ENCODE data around the gene NUP160. TPM values are rescaled to one million over a fixed set of nuclear protein-coding genes. Genes with fewer than 3 reads are reported as not detected.

NUP160 gene
- total RNA-seq, 1 experiment from 2014 or later = 89.9 TPM

DNA sequence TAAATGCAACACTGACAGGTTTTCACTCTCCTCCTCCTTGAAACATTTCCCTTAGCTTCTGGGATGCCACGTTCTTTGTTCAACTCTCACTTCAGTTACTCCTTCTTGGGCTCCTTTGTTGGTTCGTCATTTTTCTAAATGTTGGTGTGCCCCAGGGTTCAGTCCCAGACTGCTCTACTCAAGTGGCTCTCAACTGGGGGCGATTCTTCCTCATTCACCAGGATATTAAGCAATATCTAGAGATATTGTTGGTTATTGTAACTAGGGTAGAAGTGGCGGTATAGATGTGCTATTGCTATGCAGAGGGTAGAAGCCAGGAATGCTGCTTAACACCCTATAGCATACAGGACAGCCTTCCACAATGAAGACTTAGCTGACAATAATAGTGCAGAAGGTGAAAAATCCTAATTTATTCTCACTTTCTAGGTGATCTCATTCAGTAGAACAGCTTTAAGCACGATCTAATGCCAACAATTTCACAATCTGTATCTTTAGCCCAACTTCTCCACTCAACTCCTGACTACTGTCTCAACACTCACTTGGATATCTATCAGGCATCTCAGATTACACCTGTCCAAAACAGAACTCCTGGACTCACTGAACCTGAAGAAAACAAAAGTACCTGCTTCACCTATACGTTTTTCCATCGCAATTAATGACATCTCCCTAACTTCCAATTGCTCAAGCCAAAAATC is 4.6 kb downstream of the NUP160 start:
- ChIA-PET CTCF (no interaction called here), POLR2A (no interaction called here)
- no peak for ATAC-seq

GRCh38 chr11:47842749-47843148 is 5.4 kb downstream of the NUP160 start:
- Mint-ChIP-seq H3K36me3 (peaks cover 43% of the 10 kb centered on the region), H3K27ac (no peak overlapping the region), H3K9me3 (no peaks in the 10 kb centered on the region), H3K4me3 (no peak overlapping the region), H3K27me3 (ENCODE audit: low read depth) (no peaks in the 10 kb centered on the region), H3K4me1 (peaks cover 11% of the 10 kb centered on the region)
- ChIA-PET CTCF (no interaction called here), POLR2A (no interaction called here)
- DNase-seq (ENCODE audit: low spot score) = no peak
- no peak for ATAC-seq
- TF ChIP-seq ESRRA (CRISPR knock-in tag; IDR thresholded peaks at IDR 0.05; ENCODE audit: borderline replicate concordance) = no peak
- TF ChIP-seq, protein P1, sequence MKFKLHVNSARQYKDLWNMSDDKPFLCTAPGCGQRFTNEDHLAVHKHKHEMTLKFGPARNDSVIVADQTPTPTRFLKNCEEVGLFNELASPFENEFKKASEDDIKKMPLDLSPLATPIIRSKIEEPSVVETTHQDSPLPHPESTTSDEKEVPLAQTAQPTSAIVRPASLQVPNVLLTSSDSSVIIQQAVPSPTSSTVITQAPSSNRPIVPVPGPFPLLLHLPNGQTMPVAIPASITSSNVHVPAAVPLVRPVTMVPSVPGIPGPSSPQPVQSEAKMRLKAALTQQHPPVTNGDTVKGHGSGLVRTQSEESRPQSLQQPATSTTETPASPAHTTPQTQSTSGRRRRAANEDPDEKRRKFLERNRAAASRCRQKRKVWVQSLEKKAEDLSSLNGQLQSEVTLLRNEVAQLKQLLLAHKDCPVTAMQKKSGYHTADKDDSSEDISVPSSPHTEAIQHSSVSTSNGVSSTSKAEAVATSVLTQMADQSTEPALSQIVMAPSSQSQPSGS (CRISPR knock-in tag; IDR thresholded peaks at IDR 0.05; ENCODE audit: borderline replicate concordance, low read depth) = no peak
- no peak for TF ChIP-seq TCF7 (CRISPR knock-in tag; IDR thresholded peaks at IDR 0.05; ENCODE audit: low read depth)
- TF ChIP-seq, protein P2, sequence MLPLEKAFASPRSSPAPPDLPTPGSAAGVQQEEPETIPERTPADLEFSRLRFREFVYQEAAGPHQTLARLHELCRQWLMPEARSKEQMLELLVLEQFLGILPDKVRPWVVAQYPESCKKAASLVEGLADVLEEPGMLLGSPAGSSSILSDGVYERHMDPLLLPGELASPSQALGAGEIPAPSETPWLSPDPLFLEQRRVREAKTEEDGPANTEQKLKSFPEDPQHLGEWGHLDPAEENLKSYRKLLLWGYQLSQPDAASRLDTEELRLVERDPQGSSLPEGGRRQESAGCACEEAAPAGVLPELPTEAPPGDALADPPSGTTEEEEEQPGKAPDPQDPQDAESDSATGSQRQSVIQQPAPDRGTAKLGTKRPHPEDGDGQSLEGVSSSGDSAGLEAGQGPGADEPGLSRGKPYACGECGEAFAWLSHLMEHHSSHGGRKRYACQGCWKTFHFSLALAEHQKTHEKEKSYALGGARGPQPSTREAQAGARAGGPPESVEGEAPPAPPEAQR (CRISPR knock-in tag; IDR thresholded peaks at IDR 0.05) = no peak
- no peak for TF ChIP-seq ZNF263 (CRISPR knock-in tag; IDR thresholded peaks at IDR 0.05; ENCODE audit: low read depth)
- TF ChIP-seq ATF1 (CRISPR knock-in tag; IDR thresholded peaks at IDR 0.05) = no peak
- no peak for TF ChIP-seq E2F5 (CRISPR knock-in tag; IDR thresholded peaks at IDR 0.05)
- TF ChIP-seq MXD4 (CRISPR knock-in tag; IDR thresholded peaks at IDR 0.05; ENCODE audit: borderline replicate concordance) = no peak

More for the DNA sequence above, 4.6 kb downstream of the NUP160 start:
- no peak overlapping the region for H3K27ac Mint-ChIP-seq
- peaks cover 36% of the 10 kb centered on the region for H3K36me3 Mint-ChIP-seq
- TF ChIP-seq, protein P3, sequence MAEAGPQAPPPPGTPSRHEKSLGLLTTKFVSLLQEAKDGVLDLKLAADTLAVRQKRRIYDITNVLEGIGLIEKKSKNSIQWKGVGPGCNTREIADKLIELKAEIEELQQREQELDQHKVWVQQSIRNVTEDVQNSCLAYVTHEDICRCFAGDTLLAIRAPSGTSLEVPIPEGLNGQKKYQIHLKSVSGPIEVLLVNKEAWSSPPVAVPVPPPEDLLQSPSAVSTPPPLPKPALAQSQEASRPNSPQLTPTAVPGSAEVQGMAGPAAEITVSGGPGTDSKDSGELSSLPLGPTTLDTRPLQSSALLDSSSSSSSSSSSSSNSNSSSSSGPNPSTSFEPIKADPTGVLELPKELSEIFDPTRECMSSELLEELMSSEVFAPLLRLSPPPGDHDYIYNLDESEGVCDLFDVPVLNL (CRISPR knock-in tag; IDR thresholded peaks at IDR 0.05; ENCODE audit: borderline replicate concordance, low read depth) = no peak
- no peak for TF ChIP-seq E2F1 (CRISPR knock-in tag; IDR thresholded peaks at IDR 0.05)
- no peak for TF ChIP-seq TEAD4 (CRISPR knock-in tag; IDR thresholded peaks at IDR 0.05)
- TF ChIP-seq, protein P1 (CRISPR knock-in tag; IDR thresholded peaks at IDR 0.05; ENCODE audit: borderline replicate concordance, low read depth) = no peak
- no peak for TF ChIP-seq PRRX2 (CRISPR knock-in tag; IDR thresholded peaks at IDR 0.05)
- no peak for TF ChIP-seq GABPB1 (CRISPR knock-in tag; IDR thresholded peaks at IDR 0.05)
- TF ChIP-seq ZBTB21 (CRISPR knock-in tag; IDR thresholded peaks at IDR 0.05; ENCODE audit: borderline replicate concordance) = no peak
- no peak for TF ChIP-seq ZNF121 (CRISPR knock-in tag; IDR thresholded peaks at IDR 0.05)
- TF ChIP-seq ZNF532 (CRISPR knock-in tag; IDR thresholded peaks at IDR 0.05; ENCODE audit: borderline replicate concordance) = no peak
- TF ChIP-seq ESRRA (CRISPR knock-in tag; IDR thresholded peaks at IDR 0.05; ENCODE audit: borderline replicate concordance) = no peak
- TF ChIP-seq NR1H2 (CRISPR knock-in tag; IDR thresholded peaks at IDR 0.05) = no peak
- H3K4me3 Mint-ChIP-seq = no peak overlapping the region
- peaks cover 11% of the 10 kb centered on the region for H3K4me1 Mint-ChIP-seq
- H3K27me3 Mint-ChIP-seq (ENCODE audit: low read depth) = no peaks in the 10 kb centered on the region
- no peaks in the 10 kb centered on the region for H3K9me3 Mint-ChIP-seq
- DNase-seq (ENCODE audit: low spot score) = no peak
